H9 (cell line): ENCODE measurements around the gene ENOSF1. TPM values are rescaled to one million over a fixed set of nuclear protein-coding genes. Genes with fewer than 3 reads are reported as not detected.

Source experiments
- DNase-seq: peaks from one replicate; pipeline ENCODE4 v3.0.0-alpha.2; 2017
- H2AFZ ChIP-seq: one replicate; pipeline ENCODE4 v1.6.1; 2013; ENCODE audit warnings: mild to moderate bottlenecking, low read length, control low read depth, moderate library complexity
- H2AK5ac ChIP-seq: 2 replicates; pipeline ENCODE4 v1.6.1; 2013; ENCODE audit warnings: low read length, control low read depth, mixed read lengths; ENCODE audit not compliant: insufficient read length
- H2BK120ac ChIP-seq: one replicate; pipeline ENCODE4 v1.6.1; 2013; ENCODE audit warnings: low read depth, mild to moderate bottlenecking, low read length, control low read depth, inconsistent platforms; ENCODE audit not compliant: poor library complexity, severe bottlenecking
- H2BK12ac ChIP-seq: 2 replicates; pipeline ENCODE4 v1.6.1; 2013; ENCODE audit warnings: low read length, control low read depth, mixed read lengths, low read depth; ENCODE audit not compliant: insufficient read length
- H2BK15ac ChIP-seq: 2 replicates; pipeline ENCODE4 v1.6.1; 2013; ENCODE audit warnings: low read depth, low read length, control low read depth
- H2BK20ac ChIP-seq: one replicate; pipeline ENCODE4 v1.6.1; 2013; ENCODE audit warnings: low read depth, mild to moderate bottlenecking, low read length, control low read depth, inconsistent platforms; ENCODE audit not compliant: poor library complexity, severe bottlenecking
- H2BK5ac ChIP-seq: 2 replicates; pipeline ENCODE4 v1.6.1; 2013; ENCODE audit warnings: low read length, control low read depth, mixed read lengths; ENCODE audit not compliant: insufficient read length
- H3K14ac ChIP-seq: 2 replicates; pipeline ENCODE4 v1.6.1; 2013; ENCODE audit warnings: low read length, control low read depth; ENCODE audit not compliant: insufficient read depth
- H3K18ac ChIP-seq: 2 replicates; pipeline ENCODE4 v1.6.1; 2013; ENCODE audit warnings: low read depth, mild to moderate bottlenecking, mixed read lengths, low read length, control low read depth; ENCODE audit not compliant: insufficient read length
- H3K23ac ChIP-seq: 2 replicates; pipeline ENCODE4 v1.6.1; 2013; ENCODE audit warnings: low read length, control low read depth, mixed read lengths, low read depth; ENCODE audit not compliant: insufficient read length
- H3K23me2 ChIP-seq: 2 replicates; pipeline ENCODE4 v1.6.1; 2013; ENCODE audit warnings: low read depth, mild to moderate bottlenecking, mixed read lengths, low read length, control low read depth; ENCODE audit not compliant: insufficient read length, poor library complexity, severe bottlenecking
- H3K27ac ChIP-seq: 2 replicates; pipeline ENCODE4 v1.5.1; 2013; ENCODE audit warnings: low read length, control low read depth, mixed read lengths, low read depth; ENCODE audit not compliant: insufficient read length
- H3K27me3 ChIP-seq: 2 replicates; pipeline ENCODE4 v1.6.1; 2013; ENCODE audit warnings: low read length, control low read depth, inconsistent platforms; ENCODE audit not compliant: insufficient read depth
- H3K4ac ChIP-seq: 2 replicates; pipeline ENCODE4 v1.6.1; 2013; ENCODE audit warnings: low read depth, mild to moderate bottlenecking, control low read depth, inconsistent platforms, low read length, moderate library complexity
- H3K4me1 ChIP-seq: 2 replicates; pipeline ENCODE4 v1.6.1; 2013; ENCODE audit warnings: low read length, control low read depth, inconsistent platforms; ENCODE audit not compliant: insufficient read depth
- H3K4me2 ChIP-seq: 2 replicates; pipeline ENCODE4 v1.6.1; 2013; ENCODE audit warnings: low read length, control low read depth, mixed read lengths; ENCODE audit not compliant: insufficient read length, insufficient read depth
- H3K56ac ChIP-seq: 2 replicates; pipeline ENCODE4 v1.6.1; 2013; ENCODE audit warnings: low read depth, mild to moderate bottlenecking, mixed read lengths, low read length, control low read depth; ENCODE audit not compliant: insufficient read length
- H3K79me1 ChIP-seq: 2 replicates; pipeline ENCODE4 v1.6.1; 2013; ENCODE audit warnings: low read depth, mild to moderate bottlenecking, moderate library complexity, low read length, control low read depth, inconsistent platforms; ENCODE audit not compliant: insufficient read depth, poor library complexity, severe bottlenecking
- H3K79me2 ChIP-seq: 2 replicates; pipeline ENCODE4 v1.6.1; 2013; ENCODE audit warnings: low read length, control low read depth, inconsistent platforms; ENCODE audit not compliant: insufficient read depth
- H3K9ac ChIP-seq: 2 replicates; pipeline ENCODE4 v1.6.1; 2013; ENCODE audit warnings: low read length, control low read depth, mixed read lengths; ENCODE audit not compliant: insufficient read length; ENCODE audit errors: extremely low read depth
- H3K9me3 ChIP-seq: one replicate; pipeline ENCODE4 v1.6.1; 2013; ENCODE audit warnings: low read depth, low read length, inconsistent platforms; ENCODE audit not compliant: control insufficient read depth
- H3T11ph ChIP-seq: one replicate; pipeline ENCODE4 v1.6.1; 2013; ENCODE audit warnings: mild to moderate bottlenecking, low read length, control low read depth, inconsistent platforms
- H4K20me1 ChIP-seq: one replicate; pipeline ENCODE4 v1.6.1; 2013; ENCODE audit not compliant: control insufficient read depth, insufficient read length, insufficient read depth
- H4K5ac ChIP-seq: 2 replicates; pipeline ENCODE4 v1.6.1; 2013; ENCODE audit warnings: low read depth, mild to moderate bottlenecking, mixed read lengths, low read length, control low read depth; ENCODE audit not compliant: insufficient read length
- H4K8ac ChIP-seq: replicated peaks from 2 replicates; pipeline ENCODE4 v1.6.1; 2013; ENCODE audit warnings: low read length, control low read depth, mixed read lengths, low read depth; ENCODE audit not compliant: insufficient read length
- H4K91ac ChIP-seq: 2 replicates; pipeline ENCODE4 v1.6.1; 2013; ENCODE audit warnings: low read depth, mild to moderate bottlenecking, moderate library complexity, mixed read lengths, low read length, control low read depth; ENCODE audit not compliant: insufficient read length
- H3K27ac Mint-ChIP-seq, 3 experiments: 2 replicates in 2 of 3; 3 replicates in 1 of 3; pipeline ENCODE4 v1.8.0; 2020 to 2021; ENCODE audit warnings: mixed read lengths in 3 of 3, mild to moderate bottlenecking in 1 of 3, moderate library complexity in 1 of 3
- H3K27me3 Mint-ChIP-seq: 2 replicates; pipeline ENCODE4 v1.8.0; 2021; ENCODE audit warnings: low read depth, mild to moderate bottlenecking, moderate library complexity, mixed read lengths
- H3K36me3 Mint-ChIP-seq, 3 experiments: 2 replicates in 2 of 3; 3 replicates in 1 of 3; pipeline ENCODE4 v1.8.0; 2020 to 2021; ENCODE audit warnings: low read depth in 3 of 3, mixed read lengths in 3 of 3; ENCODE audit not compliant: insufficient read depth in 1 of 3
- H3K4me1 Mint-ChIP-seq, 2 experiments: 2 replicates each; pipeline ENCODE4 v1.8.0; 2020; ENCODE audit warnings: mixed read lengths in 2 of 2
- H3K4me3 Mint-ChIP-seq, 2 experiments: 2 replicates in 1 of 2; 3 replicates in 1 of 2; pipeline ENCODE4 v1.8.0; 2020 to 2021; ENCODE audit warnings: mild to moderate bottlenecking in 2 of 2, mixed read lengths in 2 of 2, moderate library complexity in 1 of 2
- H3K9me3 Mint-ChIP-seq, 2 experiments: 2 replicates in 1 of 2; 3 replicates in 1 of 2; pipeline ENCODE4 v1.8.0; 2020; ENCODE audit warnings: mild to moderate bottlenecking in 2 of 2, mixed read lengths in 2 of 2, moderate library complexity in 1 of 2
- CTCF ChIP-seq: fragments of 200-600 bp; sonication (generic); conservative IDR thresholded peaks from 3 replicates; pipeline ENCODE4 v1.8.0; 2021; ENCODE audit warnings: antibody characterized with exemption, mild to moderate bottlenecking
- WGBS: extraction: QIAGEN DNeasy Blood & Tissue Kit; methylation state at CpG from one replicate; pipeline ENCODE4 v1.1.7; 2013; ENCODE audit warnings: missing lambda C conversion rate, low lambda C conversion rate, mixed read lengths; ENCODE audit not compliant: insufficient read length; ENCODE audit errors: extremely low coverage; 5-methylcytosine and 5-hydroxymethylcytosine counted together
- total RNA-seq: library from RNA; stranded (reverse); gene quantifications from 2 replicates; pipeline ENCODE4 v1.2.1, GENCODE V29; 2021

Gene ENOSF1
- total RNA-seq, 1 experiment from 2014 or later: 40.3 TPM

- Mint-ChIP-seq H3K4me1 (peaks cover 13 to 15% of the 10 kb centered on the region in 2 experiments), H3K27me3 (peaks cover 1% of the 10 kb centered on the region; the same call in 1 of the 2 replicates), H3K27ac (no peak overlapping the region), H3K9me3 (peaks cover 16 to 18% of the 10 kb centered on the region in 2 experiments), H3K36me3 (peaks cover 48 to 59% (median 53%) of the 10 kb centered on the region in 3 experiments), H3K4me3 (no peak overlapping the region)
- no peak overlapping the region for H2BK5ac ChIP-seq
- no peaks in the 10 kb centered on the region for H4K20me1 ChIP-seq
- no peak overlapping the region for H3K56ac ChIP-seq
- H3K4me1 ChIP-seq: no peaks in the 10 kb centered on the region
- no peak overlapping the region for H4K5ac ChIP-seq
- H3K18ac ChIP-seq: no peak overlapping the region
- H2BK20ac ChIP-seq: no peak overlapping the region
- peaks cover 8% of the 10 kb centered on the region for H3K23me2 ChIP-seq
- no peak overlapping the region for H4K8ac ChIP-seq
- DNase-seq: no peak
- H3K4ac ChIP-seq: no peak overlapping the region
- H3K23ac ChIP-seq: no peak overlapping the region
- no peak overlapping the region for H3K27ac ChIP-seq
- no peak overlapping the region for H2AFZ ChIP-seq
- H3K79me1 ChIP-seq: peaks cover 4% of the 10 kb centered on the region
- H3K4me2 ChIP-seq: no peak overlapping the region
- H3K27me3 ChIP-seq: no peaks in the 10 kb centered on the region
- H3K14ac ChIP-seq: no peak overlapping the region
- H4K91ac ChIP-seq: no peak overlapping the region
- H2BK120ac ChIP-seq: no peak overlapping the region
- H3K9ac ChIP-seq: no peak overlapping the region
- H2BK12ac ChIP-seq: no peak overlapping the region
- no peak overlapping the region for H2AK5ac ChIP-seq
- H2BK15ac ChIP-seq: no peak overlapping the region
- H3T11ph ChIP-seq: no peak overlapping the region
- no peak for TF ChIP-seq CTCF
- peaks cover 5% of the 10 kb centered on the region; the same call in 1 of the 2 replicates for H3K79me2 ChIP-seq
- WGBS: no CpG with 5 or more reads among the region's 4 CpGs
- no peaks in the 10 kb centered on the region for H3K9me3 ChIP-seq
Measured at GRCh38 chr18:662197-662596, 50.2 kb downstream of the ENOSF1 start.
